RKO (cell line): ENCODE results near the gene TCF7L1.

Experiments used
- DNase-seq: peaks from one replicate; pipeline ENCODE4 v3.0.0-alpha.2; 2016; ENCODE audit warnings: low spot score

The TCF7L1 gene

DNA sequence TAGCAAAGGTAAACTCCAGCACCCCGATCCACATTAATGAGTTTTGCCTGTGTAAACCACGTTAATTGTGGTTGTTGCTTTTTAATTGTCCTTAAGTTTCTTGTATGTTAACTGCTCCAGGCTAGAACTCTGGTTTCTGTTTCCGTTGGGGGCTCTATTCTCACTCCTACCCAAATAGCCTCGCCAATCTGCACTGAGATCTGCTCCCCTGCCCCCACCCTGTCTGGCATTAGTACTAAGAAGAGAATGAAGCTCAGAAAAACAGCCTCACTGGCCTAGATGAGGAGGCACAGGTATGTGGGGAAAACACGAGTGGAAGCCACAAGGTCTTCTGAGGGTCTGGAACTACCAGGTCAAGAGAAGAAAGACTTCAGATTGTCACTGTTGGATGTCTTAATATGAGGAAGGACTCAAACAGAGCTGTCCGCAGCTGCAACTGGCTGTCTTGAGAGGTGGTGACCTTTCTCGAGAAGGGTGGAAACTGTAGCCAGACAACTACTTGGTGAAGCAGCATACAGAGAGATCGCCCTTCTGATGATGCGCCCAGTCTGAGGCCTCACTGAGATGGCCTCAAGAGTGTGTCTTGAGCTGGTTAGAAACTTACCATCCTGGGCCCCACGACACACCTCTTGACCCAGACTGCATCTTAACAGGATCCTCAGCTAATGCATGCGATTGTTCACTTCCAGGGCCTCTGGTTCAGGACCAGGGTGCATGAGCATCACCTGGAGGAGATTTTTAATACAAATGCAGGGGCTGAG is 121.5 kb downstream of the TCF7L1 start:
- no peak for DNase-seq

- DNase-seq = no peak
Observed at GRCh38 chr2:85255456-85255812, 122.2 kb downstream of the TCF7L1 start.

- no peak for DNase-seq
Observed at GRCh38 chr2:85255813-85256594, 122.8 kb downstream of the TCF7L1 start.

DNA sequence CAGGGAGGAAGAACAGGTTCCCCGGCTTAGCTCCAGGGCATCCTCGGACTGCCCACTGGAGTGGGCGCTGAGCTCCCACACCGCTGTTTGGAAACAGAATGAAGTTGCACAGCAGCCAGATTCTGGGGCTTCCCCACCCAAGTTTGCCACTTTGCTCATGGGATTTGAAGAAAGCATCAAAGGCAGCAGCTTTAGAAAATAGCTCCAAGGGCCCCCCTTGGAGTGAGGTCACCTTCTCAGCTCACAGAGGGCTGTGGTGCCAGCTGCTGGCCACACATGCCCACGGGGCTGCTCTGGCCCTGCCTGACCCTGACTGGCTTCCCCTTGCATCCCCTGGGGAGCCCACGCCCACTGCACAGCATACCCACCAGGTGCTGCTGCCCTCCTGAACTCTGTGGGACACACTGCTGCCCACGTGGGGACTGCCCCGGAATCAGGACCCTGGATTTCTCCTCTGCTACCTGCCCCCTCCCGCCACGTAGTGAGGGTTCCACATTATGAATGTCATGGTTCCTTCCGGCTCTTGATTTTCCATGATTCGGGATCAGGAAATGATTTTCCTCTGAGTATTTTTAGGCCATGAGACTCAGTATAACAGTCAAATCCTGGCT is 124.3 kb downstream of the TCF7L1 start:
- DNase-seq = no peak

DNA sequence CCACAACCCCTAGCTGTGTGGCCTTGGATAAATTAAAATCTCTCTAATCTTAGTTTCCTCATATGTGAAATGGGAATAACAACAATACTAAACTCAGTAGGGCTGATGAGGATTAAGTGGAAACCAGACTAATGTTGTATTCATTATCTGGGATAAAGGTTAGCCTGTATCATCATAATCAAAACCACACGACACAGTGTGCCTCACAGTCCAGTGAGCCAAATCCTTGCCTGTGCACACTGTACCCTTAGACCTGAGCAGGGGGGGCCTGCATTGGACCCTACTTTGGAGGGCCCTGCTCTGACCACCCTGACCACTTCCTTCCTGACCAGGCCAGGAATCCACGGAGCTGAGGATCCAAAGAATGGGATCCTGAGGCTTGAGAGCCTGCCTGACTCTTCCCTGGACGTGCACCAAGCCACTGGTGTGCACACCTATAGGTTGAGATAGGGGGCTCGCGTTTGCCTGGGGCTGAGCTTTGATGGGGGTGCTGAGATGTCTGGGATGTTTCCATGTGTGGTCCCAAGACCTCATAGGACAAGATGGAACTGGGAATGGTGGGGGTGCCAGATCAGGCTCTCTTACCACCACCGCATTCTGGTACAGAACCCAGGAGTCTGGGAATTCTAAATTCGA is 124.9 kb downstream of the TCF7L1 start:
- DNase-seq = no peak

GRCh38 chr2:85259101-85259590 is 126.0 kb downstream of the TCF7L1 start:
- no peak for DNase-seq

- no peak for DNase-seq
Observed at GRCh38 chr2:85259879-85260278, 126.7 kb downstream of the TCF7L1 start.

GRCh38 chr2:85263591-85263990 is 130.4 kb downstream of the TCF7L1 start:
- no peak for DNase-seq

DNA sequence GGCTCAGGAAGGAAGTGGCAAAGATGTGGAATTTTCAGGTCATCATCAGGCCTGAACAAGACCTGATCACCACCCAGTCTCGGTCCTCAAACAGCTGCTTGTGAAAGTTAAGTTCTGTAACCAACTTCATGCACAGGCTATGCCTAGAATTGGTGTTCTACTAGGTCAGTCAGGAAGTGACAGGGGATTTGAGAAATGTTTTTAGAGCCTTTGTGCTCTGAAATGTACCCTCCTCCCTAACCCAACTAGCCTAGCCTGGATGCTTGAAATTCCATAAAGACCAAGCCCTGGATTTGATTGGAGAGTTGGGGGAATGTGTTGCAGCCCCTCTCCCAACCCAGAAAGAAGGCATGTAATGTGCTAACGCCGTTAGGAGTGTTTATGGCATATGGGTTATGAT is 131.3 kb downstream of the TCF7L1 start:
- DNase-seq = no peak

- no peak for DNase-seq
Observed at GRCh38 chr2:85265304-85265703, 132.1 kb downstream of the TCF7L1 start.

- DNase-seq = peak; percentile 50
Observed at GRCh38 chr2:85266146-85267041, 133.2 kb downstream of the TCF7L1 start.

- no peak for DNase-seq
Observed at GRCh38 chr2:85269959-85270358, 136.8 kb downstream of the TCF7L1 start.

DNA sequence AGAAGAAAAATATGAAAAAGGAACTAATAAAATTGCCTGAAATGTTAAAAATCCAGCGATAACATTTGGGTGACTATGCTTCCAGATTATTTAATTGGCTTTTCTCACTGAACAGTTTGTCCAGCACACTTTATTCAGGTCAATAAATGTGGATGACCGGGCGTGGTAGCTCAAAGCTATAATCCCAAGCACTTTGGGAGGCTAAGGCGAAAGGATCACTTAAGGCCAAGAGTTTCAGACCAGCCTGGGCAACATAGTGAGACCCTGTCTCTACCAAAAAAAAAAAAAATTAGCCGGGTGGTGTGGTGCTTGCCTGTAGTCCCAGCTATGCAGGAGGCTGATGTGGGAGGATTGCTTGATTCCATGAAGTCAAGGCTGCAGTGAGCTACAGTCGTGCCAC is 139.2 kb downstream of the TCF7L1 start:
- no peak for DNase-seq

GRCh38 chr2:85273738-85274731 is 140.8 kb downstream of the TCF7L1 start:
- peak; percentile 51 for DNase-seq

GRCh38 chr2:85275984-85276540 is 142.9 kb downstream of the TCF7L1 start:
- no peak for DNase-seq

GRCh38 chr2:85276571-85277118 is 143.5 kb downstream of the TCF7L1 start:
- no peak for DNase-seq

DNA sequence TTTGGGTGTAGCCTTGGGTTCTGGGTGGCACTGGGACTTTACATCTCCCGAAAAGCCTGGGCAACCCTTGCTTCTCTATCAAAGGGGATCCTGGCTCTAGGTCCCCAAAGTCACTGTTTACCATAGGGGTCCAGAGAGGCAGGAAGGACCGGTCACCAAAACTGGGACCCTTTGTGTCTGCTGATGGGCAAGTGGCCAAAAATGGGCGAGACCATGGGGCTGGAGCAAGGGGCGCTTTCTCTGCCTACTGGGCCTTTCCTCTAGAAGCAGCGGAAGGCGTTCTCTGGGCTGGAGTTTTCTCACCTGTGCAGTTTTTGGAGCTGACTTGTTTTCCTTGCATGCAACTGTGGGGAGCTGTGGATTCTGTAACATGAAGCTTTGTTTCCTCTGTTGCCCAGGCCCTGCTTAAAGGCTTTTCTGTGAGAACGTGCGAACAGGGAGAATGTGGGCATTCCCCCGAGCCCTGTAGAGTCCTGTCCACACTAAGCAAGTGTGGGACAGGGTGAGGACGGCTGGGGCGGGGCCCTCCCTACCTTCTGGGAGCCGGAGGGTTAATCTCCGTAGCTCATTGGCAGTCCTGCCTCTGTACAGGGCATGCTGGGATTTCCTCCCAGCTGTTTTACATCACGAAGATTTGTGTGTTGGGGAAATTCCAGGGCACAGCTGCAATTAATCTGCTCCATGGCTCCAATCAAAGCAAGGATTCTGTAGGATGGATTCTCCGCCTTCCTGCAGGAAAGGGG is 144.4 kb downstream of the TCF7L1 start:
- no peak for DNase-seq

- no peak for DNase-seq
Observed at GRCh38 chr2:85278361-85278760, 145.2 kb downstream of the TCF7L1 start.

DNA sequence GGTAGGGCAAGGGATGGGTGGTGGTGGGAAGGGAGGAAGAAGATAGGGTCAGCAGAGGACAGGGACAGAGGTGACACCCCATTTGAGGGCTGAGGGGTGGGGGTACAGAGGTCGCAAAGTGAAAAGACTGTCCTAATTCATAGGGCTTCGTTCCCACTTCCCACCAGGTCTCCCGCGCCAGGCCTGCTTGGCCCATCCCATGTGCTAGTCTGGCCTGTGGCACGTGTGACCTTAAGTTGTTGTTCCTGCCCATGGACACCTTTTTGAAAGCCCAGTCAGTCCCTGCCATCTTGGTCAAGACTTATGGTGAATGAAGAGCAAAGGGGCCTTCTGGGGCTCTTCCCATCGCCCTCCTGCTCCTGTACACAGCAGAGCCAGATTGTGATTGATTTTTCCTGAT is 148.4 kb downstream of the TCF7L1 start:
- DNase-seq = no peak
